Suppressor macrophage treated with lipopolysaccharide for 1 hour (primary cell): ENCODE data around the gene PRR35.
A peak's percentile ranks its signal among the peaks of the same experiment; 100 is the strongest.

ENCODE experiments used
- DNase-seq, 3 donors: peaks; one replicate each; pipeline ENCODE4 v3.0.0-alpha.2; 2020 to 2022

PRR35 gene

DNA sequence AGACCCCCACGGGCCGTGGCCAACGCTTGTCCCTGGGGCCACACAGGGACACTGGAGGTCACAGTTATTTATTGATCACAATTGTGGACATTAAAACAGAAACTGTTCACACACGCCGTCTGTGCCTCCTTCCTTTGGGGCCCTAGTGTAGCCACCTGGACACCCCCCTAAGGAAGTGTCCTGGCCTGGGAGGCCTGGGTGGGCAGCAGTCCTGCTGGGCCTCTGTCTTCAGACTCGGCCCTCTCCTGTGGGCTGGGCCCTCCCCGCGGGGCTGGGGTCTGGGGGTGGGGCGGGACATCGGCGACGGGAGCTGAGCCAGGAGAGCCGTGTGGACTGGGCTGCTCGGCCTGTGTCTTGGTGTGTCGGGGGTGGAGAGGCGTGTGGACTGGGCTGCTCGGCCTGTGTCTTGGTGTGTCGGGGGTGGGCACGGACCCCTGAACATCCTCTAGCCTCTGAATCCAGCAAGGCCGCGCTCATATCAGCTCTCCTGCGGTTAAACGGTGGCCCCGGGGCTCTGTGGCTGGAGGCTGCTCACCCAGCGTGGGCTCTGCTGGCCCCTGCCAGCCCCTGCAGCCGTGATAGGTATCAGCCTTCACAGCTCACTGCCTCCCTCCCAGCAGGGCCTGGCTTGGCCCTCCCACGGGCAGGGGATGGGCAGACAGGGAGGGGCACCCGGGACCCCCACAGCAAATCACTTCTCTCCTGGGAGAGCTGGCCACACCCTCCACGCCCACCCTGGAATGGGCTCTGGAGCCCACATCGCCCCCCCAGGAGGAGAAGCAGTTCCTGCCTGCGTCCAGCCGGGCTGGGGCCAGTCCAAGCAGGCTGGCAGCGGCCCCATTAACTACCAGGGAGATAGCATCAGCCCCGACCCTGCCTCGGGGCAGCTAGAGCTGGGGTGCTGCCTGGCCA, 5.5 kb downstream of the PRR35 start:
- no peak for DNase-seq

DNA sequence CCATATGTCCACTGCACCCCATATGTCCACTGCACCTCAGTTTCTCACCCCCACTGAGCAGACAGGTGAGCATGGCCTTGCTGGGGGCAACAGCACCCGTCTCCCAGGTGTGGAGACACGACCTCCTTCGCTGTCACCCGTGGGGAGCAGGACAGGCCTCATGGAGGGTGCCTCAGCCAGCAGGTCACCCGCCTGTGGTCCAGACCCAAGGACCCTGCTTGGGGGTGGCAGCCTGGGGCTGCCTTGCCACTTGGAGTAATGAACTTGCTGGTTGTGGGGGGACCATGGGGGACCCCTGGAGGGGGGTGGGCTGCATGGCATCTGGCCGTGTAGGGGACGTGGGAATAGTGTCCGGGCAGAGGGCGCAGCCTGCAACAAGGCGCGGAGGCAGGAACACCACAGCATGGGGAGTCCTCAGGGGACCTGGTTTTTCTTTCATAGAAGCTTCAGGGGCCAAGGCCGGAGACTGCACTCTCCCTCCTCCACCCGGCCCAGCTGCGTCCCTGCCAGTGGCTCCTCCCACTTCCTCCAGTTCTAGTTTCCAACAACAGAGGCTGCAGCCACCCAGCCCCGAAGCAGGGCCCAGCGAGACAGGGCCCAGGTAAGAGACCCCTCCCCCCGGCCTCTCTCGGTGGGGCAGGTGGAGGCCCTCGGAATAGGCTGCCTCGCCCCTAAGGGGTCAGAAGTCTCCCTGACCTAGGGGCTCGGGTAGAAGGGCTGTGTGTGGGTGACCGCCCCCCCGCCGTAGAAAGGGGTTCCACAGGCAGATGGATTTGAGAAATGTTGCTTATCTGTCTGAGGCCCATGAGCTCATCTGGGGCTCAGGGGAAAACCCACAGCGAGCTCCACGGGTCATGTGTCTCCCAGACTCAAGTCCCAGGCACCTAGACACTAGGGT, 6.5 kb downstream of the PRR35 start, which contains the start of gene NHLRC4:
Gene NHLRC4, plus strand, starts transcription at position 531 of the 898 bp plus-strand sequence. CDS start 1,043 bp downstream, outside the sequence.
- DNase-seq = peak; percentile 54 to 68 (median 55)

DNA sequence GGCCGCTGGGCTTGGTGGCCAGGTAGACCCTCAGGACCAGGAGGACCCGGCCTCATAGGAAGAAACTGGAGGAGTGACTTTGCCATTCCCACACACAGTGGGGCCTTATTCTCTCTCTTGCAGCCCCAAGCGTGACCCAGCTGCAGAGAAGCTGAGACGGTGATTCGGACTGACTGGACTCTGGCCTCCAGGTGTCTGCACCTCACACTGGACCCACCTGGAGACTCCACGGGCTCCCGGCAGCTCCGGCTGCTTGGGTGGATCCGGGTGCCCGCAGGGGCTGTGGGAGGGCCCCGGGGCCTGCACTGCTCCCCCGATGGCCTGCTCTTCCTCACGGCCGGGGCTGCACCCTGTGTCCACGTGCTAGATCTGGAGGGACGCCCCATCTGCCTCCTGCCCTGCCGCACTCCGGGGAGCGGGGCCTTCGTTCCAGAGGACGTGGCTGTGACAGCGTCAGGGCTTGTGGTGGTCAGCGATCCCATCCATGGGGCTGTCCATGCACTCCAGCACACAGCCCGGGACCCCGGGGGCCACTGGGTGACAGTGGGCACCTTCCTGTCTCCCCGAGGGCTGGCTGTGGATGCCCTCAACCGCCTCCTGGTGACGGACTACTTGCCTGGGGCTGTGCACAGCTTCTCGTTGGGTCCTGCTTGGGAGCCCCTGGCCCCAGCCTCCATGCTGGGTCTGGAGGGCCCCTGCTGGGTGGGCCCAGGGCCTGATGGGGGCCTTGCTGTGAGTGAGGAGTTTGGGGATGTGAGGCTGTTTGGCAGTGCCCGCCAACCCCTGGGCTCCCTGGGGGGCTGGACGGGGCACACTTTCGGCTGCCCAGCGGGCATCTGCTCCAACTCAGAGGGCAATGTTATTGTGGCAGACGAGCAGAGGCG, 7.4 kb downstream of the PRR35 start:
- no peak for DNase-seq

DNA sequence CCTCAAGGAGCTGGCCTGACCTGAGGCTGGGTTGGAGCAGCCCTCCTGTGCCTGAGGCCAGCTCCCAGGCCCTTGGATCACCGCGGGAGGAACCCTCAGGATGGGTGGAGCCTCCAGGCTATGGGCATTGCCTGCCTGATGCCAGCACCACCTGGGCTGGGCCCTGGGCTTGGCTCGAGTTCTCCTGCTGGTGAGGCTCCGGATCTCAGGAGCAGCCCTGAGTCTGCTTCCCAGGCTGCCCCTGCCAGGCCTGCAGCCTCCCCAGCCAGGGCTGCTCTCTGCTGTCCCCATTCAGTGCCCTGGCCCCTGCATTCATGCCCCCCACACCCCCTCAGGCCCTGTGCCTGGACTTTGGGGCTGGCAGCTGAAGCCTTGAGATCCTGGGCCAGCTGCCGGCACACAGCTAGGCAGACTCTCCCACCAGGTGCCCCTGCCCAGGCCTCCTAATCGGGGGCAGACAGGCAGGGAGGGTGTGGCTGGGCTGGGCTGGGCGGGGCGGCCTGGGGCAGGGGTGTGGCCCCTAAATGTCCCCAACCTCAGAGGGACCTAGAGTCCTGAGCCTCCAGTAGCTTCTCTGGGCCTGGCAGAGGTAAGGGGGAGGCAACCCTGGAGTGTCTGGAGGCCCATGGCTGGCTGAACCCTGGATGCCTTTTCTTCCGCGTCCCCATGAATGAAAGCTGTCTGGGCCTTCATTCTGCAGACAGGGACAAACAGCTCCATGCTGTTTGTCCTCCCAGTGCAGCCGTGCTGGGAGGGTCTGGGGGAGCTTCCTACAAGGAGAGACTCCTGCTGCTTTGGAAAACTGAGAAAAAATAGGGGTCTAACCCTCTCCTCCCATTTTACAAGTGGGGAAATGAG, 8.4 kb downstream of the PRR35 start:
- no peak for DNase-seq

DNA sequence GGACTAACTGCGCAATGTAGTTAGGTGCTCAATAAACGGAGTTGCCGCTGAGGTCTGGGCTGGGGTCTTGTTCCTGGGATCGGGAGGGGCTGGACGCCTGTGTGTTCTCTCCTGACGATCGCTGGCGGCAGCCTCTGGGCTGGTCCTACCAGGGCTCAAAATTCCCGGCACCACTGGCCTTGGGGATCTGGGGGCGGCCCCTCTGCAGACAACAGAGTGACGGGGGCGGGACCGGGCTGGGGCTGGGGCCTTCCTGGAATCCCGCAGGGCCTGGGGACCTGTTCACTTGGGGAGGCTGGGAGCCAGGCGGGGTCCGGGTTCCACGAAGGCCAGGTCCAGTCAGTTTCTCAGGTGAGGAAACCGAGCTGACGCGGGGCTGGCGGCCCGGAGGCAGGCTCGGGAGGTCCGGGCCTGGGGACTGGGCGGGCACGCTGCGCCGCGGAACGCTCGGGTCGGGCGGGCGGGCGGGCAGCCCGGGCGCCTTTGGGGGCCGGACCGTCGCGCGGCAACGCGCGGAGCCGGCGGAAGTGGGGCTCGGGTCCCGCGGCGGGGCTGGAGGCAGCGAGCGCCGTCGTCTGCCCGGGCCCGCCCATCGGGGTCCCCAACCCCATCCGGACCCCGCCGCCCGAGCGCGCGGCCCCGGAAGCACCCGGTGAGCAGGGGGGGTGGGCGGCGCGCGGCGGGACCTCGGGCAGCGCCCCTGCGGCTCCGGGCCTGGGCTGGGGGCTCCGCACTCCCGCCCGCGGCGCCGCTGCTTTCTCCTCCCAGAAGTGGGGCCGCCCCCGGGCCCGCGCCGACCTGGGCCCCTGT, 9.5 kb downstream of the PRR35 start, which contains the start of gene PIGQ:
Gene PIGQ, plus strand, starts transcription at position 524 of the 810 bp plus-strand sequence. CDS start 4,107 bp downstream, outside the sequence.
- peak; percentile 75 to 90 (median 80) for DNase-seq

DNA sequence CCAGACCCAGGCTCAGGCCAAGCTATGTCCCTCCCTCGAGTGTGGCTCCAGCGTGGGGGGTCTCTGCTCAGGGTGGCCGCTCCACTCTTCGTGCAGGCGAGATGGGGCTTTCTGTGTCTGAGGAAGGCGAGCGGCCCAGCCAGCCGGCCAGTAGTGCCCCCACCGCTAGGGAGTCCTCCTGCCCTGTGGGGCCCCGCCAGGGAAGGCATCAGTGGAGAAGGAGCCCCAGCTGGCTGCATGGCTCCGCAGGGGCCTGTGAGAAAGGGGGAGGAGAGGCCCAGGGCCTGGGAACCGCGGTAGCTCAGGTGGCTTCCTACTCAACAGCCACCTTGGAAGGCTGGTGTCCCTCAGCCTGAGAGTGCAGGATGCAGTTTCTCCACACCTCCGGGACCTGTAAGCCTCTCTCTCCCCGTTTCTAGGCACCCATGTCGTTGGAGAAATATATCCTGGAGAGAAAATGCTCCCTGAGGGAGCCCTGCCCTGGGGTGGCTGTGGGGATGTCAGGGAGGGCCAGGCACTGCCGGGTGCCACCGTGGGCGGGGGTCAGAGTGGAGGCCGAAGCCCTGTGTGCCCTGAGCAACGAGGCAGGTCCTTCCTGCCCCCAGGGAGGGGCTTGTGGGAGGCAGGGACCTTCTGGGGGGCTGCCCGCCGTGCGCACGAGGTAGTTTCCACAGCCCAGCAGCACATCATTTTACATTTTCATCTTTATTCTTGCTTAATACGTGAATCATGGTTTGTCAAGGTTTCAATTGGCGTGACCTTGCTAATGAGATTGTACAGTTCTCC, 12.9 kb downstream of the PRR35 start:
- DNase-seq = no peak

DNA sequence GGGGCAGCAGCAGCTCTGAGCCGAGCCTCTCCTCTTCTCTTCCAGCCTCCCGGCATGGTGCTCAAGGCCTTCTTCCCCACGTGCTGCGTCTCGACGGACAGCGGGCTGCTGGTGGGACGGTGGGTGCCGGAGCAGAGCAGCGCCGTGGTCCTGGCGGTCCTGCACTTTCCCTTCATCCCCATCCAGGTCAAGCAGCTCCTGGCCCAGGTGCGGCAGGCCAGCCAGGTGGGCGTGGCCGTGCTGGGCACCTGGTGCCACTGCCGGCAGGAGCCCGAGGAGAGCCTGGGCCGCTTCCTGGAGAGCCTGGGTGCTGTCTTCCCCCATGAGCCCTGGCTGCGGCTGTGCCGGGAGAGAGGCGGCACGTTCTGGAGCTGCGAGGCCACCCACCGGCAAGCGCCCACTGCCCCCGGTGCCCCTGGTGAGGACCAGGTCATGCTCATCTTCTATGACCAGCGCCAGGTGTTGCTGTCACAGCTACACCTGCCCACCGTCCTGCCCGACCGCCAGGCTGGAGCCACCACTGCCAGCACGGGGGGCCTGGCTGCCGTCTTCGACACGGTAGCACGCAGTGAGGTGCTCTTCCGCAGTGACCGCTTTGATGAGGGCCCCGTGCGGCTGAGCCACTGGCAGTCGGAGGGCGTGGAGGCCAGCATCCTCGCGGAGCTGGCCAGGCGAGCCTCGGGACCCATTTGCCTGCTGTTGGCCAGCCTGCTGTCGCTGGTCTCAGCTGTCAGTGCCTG, 14.0 kb downstream of the PRR35 start:
- no peak for DNase-seq

DNA sequence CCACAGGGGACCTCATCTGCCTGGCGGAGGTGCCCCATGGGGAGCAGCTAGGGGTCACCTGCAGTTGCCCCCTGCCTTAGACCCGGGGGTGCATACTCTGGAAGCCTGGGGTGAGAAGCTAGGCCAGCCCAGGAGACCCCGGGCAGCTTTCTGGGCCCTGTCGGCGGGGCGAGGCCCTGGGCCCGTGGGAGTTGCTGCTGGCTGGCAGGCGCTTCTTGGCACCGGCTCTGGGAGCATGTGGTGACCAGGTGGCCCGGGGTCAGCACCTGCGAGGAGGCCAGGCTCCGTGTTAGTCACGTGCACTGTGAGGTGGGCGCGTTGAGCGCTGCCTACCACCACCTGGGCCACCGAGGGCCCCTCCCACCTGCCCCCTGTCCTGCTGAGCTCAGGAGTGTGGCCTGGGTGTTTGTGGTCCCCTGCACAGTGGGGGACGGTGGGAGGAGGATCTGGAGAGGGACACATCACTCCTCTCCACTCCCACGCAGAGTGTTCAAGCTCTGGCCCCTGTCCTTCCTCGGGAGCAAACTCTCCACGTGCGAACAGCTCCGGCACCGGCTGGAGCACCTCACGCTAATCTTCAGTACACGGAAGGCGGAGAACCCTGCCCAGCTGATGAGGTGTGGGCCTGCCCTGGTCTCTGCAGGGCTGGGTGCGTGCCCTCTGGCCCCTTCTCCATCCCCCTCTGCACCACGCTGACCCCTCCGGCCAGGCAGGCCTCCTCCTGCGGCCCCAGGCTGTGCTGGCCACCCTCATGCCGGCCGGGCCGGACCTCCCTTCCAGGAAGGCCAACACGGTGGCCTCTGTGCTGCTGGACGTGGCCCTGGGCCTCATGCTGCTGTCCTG, 15.4 kb downstream of the PRR35 start:
- no peak for DNase-seq

DNA sequence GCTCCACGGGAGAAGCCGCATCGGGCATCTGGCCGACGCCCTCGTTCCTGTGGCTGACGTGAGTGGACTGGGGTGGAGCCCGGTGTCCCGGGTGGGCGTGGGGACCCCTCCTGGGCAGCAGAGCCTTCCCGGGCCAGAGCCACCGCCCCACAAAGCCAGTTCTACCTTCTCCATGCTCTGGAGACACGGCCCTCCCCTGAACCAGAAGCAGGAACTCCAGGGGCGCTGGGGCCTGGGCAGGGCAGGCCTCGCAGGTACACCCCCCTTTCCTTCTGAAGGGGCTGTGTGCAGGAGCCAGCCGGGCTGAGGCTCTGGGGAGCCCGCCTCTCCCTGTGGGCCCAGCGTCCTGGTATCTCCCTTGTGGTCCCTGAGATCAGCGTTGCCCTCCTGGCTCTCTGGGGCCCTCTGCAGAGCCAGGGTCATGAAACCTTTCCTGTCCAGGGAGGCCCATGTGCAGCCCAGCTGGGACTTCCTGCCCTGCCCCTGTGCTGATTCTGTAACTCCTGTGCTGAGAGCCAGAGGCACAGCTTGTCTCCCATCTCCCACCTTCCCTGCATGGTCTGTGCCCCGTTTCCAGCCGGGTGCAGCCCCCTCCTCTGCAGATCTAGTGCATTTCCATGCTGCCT, 16.1 kb downstream of the PRR35 start:
- no peak for DNase-seq

DNA sequence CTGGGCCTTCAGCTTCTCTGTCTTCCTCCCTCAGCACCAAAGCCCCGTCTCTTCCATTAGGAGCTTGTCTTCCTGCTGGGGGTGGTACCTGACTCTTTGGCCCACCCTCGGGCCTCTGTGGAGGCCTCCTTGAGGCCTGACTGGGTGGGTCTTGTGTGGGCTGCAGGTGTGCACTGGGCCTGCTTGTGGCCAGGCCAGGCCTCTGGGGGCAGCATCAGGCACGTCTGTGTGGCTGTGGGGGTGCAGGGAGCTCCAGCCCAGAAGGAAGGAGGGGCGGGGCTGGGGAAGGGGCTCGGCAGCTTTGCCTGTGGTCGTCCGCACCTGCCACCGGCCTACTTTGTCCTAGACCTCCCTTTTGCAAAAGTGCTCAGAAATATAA, 16.6 kb downstream of the PRR35 start:
- no peak for DNase-seq

DNA sequence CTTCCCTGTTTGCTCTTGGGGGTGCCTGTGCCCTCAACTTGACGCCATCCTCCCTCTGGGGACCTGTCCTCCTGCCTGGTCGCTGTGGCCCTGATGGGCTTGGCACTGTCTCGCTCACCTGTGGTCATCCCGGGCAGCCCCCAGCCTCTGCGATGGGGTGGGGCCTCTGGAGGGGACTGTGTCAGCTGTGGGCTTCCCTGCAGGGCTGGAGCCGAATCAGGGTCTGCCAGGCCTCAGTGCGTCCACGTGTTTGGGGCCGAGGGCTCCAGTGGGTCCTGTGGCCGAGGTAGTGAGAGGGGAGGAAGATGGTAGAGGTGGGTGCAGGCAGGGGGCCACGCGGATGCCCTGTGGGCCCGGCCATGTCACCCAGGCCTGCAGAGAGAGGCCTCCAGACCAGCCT, 17.6 kb downstream of the PRR35 start:
- DNase-seq = no peak

DNA sequence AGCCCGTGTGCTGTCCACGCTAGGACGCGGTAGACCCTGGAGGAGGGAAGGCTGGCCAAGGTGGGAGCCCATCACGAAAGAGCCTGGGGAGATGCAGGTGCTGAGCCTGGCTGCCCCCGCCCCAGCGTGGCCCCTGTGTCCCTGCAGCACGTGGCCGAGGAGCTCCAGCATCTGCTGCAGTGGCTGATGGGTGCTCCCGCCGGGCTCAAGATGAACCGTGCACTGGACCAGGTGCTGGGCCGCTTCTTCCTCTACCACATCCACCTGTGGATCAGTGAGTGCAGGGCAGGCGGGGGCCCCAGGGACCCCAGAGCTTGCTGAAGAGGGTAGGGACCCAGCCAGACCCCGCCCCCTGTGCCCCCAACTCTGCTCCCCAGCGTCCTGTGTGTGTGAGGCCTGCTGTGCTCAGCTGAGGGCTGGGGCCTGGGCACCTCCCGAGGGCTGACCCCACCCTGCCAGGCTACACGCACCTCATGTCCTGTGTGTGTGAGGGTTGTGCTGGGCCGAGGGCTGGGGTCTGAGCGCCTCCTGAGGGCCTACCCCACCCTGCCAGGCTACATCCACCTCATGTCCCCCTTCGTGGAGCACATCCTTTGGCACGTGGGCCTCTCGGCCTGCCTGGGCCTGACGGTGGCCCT, 18.2 kb downstream of the PRR35 start:
- no peak for DNase-seq

DNA sequence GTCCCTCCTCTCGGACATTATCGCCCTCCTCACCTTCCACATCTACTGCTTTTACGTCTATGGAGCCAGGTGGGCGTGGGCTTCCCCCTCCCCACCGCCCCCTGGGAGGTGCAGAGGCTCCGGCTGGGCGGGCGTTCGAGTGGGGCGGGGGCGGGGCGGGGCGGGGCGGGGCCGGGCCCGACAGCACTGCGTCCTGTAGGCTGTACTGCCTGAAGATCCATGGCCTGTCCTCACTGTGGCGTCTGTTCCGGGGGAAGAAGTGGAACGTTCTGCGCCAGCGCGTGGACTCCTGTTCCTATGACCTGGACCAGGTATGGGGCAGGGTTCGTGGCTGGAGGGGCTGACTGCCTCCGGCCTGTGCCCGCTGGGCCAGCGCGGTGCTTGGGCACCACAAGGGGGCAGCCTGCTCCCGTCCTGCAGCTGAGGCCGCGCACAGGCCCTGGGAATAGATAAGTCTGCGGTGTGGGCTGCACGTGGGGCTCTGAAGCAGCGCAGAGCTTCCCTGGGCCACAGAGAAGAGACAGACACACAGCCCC, 18.7 kb downstream of the PRR35 start:
- DNase-seq = peak; percentile 83 to 94 (median 89)

DNA sequence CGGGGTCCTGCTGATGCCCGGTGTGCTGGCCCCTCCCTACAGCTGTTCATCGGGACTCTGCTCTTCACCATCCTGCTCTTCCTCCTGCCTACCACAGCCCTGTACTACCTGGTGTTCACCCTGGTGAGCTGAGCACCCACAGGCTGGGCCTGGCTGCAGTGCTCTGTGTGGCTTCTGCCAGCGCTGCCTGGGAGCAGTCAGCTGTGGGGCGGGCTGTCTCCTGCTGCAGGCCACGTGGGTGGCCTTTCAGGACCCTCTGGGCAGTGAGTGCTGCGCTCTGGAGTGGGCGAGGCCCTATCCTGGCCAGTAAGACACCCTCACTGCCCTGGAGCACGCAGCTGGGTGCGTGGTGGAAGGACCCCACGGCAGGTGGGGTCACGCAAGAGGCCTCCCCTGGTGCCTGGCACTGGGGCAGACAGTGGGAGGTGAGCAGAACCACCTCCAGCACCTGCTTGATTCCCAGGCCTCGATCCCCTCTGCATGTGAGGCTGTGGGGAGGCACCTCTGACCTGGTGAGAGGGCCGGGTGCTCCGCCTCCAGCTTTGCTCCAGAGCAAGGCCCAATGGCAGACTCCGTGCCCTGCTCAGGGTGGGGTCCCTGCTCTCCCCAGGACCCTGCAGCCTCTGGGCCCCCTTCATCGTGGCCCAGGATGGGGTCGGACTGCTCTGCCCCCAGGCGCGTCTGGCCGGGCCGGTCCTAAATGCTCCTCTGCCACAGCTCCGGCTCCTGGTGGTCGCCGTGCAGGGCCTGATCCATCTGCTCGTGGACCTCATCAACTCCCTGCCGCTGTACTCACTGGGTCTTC, 20.1 kb downstream of the PRR35 start:
- DNase-seq = no peak

DNA sequence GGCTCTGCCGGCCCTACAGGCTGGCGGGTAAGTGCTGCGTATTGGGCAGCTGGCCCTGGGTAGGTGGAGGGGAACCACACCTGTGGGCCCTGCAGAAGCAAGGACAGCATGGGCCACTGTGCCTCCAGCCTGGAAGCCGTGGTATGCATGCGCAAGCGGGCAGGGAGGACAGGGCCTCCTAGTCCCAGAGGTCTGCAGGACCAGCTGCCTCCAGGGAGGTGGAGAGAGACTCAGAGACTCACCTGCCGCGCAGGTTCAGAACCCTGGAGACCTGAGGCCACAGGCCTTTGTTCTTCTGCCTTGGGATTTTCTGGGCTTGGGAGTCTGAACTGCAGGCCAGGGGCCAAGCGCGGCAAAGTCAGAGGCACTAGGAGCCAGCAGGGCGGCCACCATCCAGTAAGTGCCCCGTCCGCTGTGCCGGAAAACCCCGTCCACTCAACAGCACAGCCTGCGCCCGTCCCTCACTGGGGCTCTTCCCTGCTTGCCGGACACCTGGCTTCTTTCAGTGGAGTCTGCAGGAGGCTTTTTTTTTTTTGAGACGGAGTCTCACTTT, 20.8 kb downstream of the PRR35 start:
- DNase-seq = no peak
